IMR-90 (cell line): ENCODE data around the gene RNF112. TPM values are rescaled to one million over a fixed set of nuclear protein-coding genes. Genes with fewer than 3 reads are reported as not detected.

Source experiments
- ATAC-seq: fragments of 200-7000 bp; cut with Tn5 transposase; 2 replicates; pipeline ENCODE4 v1.9.1; 2020; ENCODE audit warnings: low read depth, mild to moderate bottlenecking, moderate library complexity
- BruUV-seq: library from RNA; stranded (reverse); fragments of 400-500 nt; replicated peaks from 2 replicates; lab custom pipeline; 2021; lab: Mats Ljungman, UMichigan
- CTCF ChIA-PET: fragments of 300-600 bp; formaldehyde crosslinking; extraction: SDS; loops from one replicate; lab custom pipeline; 2021; ENCODE audit warnings: antibody characterized with exemption; lab: Yijun Ruan, JAX
- POLR2A ChIA-PET: fragments of 300-600 bp; sonication (Branson Sonifier 250); formaldehyde crosslinking; loops from one replicate; lab custom pipeline; 2022; ENCODE audit warnings: antibody characterized with exemption; ENCODE audit not compliant: unreplicated experiment; lab: Charles Lee
- DNase-seq: peaks from one replicate; pipeline ENCODE4 v3.0.0; 2013
- H2AFZ ChIP-seq: replicated peaks from 2 replicates; pipeline ENCODE3; 2013; ENCODE audit warnings: low read length, mild to moderate bottlenecking; ENCODE audit not compliant: poor library complexity
- H2AK5ac ChIP-seq: 2 replicates; pipeline ENCODE4 v1.6.1; 2013; ENCODE audit warnings: low read depth, low read length, inconsistent platforms
- H2AK9ac ChIP-seq: replicated peaks from 2 replicates; pipeline ENCODE3; 2013; ENCODE audit warnings: mild to moderate bottlenecking, low read depth, low read length, moderate library complexity; ENCODE audit not compliant: poor library complexity
- H2BK120ac ChIP-seq: 2 replicates; pipeline ENCODE4 v1.6.1; 2013; ENCODE audit warnings: low read depth, low read length, inconsistent platforms
- H2BK15ac ChIP-seq: 3 replicates; pipeline ENCODE4 v1.6.1; 2013; ENCODE audit warnings: low read depth, low read length, inconsistent platforms
- H2BK20ac ChIP-seq: 2 replicates; pipeline ENCODE4 v1.6.1; 2013; ENCODE audit warnings: low read depth, mild to moderate bottlenecking, inconsistent platforms, low read length, moderate library complexity
- H2BK5ac ChIP-seq: 2 replicates; pipeline ENCODE4 v1.6.1; 2013; ENCODE audit warnings: mild to moderate bottlenecking, low read depth, low read length, inconsistent platforms; ENCODE audit not compliant: poor library complexity, severe bottlenecking
- H3K14ac ChIP-seq: replicated peaks from 2 replicates; pipeline ENCODE4 v1.6.1; 2013; ENCODE audit warnings: low read depth, low read length, inconsistent platforms
- H3K18ac ChIP-seq: 2 replicates; pipeline ENCODE4 v1.6.1; 2013; ENCODE audit warnings: low read depth, low read length, control low read depth
- H3K23ac ChIP-seq: 2 replicates; pipeline ENCODE4 v1.6.1; 2013; ENCODE audit warnings: low read depth, low read length, inconsistent platforms
- H3K27ac ChIP-seq: 2 replicates; pipeline ENCODE4 v1.5.1; 2013; ENCODE audit warnings: mild to moderate bottlenecking, control low read depth, low read length; ENCODE audit not compliant: insufficient read depth
- H3K27me3 ChIP-seq: 2 replicates; pipeline ENCODE4 v1.6.1; 2013; ENCODE audit warnings: low read length; ENCODE audit not compliant: control insufficient read depth, insufficient read depth
- H3K36me3 ChIP-seq: 2 replicates; pipeline ENCODE4 v1.6.1; 2013; ENCODE audit warnings: low read length, mixed read lengths; ENCODE audit not compliant: control insufficient read depth, insufficient read depth
- H3K4ac ChIP-seq: 2 replicates; pipeline ENCODE4 v1.6.1; 2013; ENCODE audit warnings: low read depth, low read length, inconsistent platforms
- H3K4me1 ChIP-seq: 2 replicates; pipeline ENCODE4 v1.6.1; 2013; ENCODE audit warnings: low read length, mixed read lengths; ENCODE audit not compliant: control insufficient read depth, insufficient read depth
- H3K4me2 ChIP-seq: 2 replicates; pipeline ENCODE4 v1.6.1; 2013; ENCODE audit warnings: low read depth, mild to moderate bottlenecking, control low read depth, low read length, moderate library complexity
- H3K4me3 ChIP-seq: 2 replicates; pipeline ENCODE4 v1.5.1; 2013; ENCODE audit warnings: low read depth, mild to moderate bottlenecking, control low read depth, low read length, moderate library complexity; ENCODE audit not compliant: insufficient read depth
- H3K56ac ChIP-seq: 2 replicates; pipeline ENCODE4 v1.6.1; 2013; ENCODE audit warnings: low read length, inconsistent platforms; ENCODE audit not compliant: insufficient read depth; ENCODE audit errors: extremely low read depth
- H3K79me1 ChIP-seq, 2 experiments: 2 replicates each; pipeline ENCODE4 v1.6.1; 2013; ENCODE audit warnings: low read length in 2 of 2, inconsistent platforms in 1 of 2, low read depth in 1 of 2
- H3K9ac ChIP-seq: 2 replicates; pipeline ENCODE4 v1.6.1; 2013; ENCODE audit warnings: low read depth, low read length, control low read depth
- H3K9me1 ChIP-seq: 2 replicates; pipeline ENCODE4 v1.6.1; 2013; ENCODE audit warnings: low read length, inconsistent platforms; ENCODE audit not compliant: insufficient read depth
- H3K9me3 ChIP-seq: 2 replicates; pipeline ENCODE4 v1.6.1; 2013; ENCODE audit warnings: low read length; ENCODE audit not compliant: control insufficient read depth, insufficient read depth
- H4K20me1 ChIP-seq: 2 replicates; pipeline ENCODE4 v1.6.1; 2013; ENCODE audit warnings: low read length, inconsistent platforms; ENCODE audit not compliant: insufficient read depth
- H4K5ac ChIP-seq: 2 replicates; pipeline ENCODE4 v1.6.1; 2013; ENCODE audit warnings: mild to moderate bottlenecking, low read depth, low read length, control low read depth
- H4K8ac ChIP-seq, 2 experiments: 2 replicates each; pipeline ENCODE4 v1.6.1; 2013; ENCODE audit warnings: low read depth in 2 of 2, low read length in 2 of 2, control low read depth in 1 of 2, inconsistent platforms in 1 of 2
- H4K91ac ChIP-seq: 2 replicates; pipeline ENCODE4 v1.6.1; 2013; ENCODE audit warnings: low read depth, low read length, inconsistent platforms; ENCODE audit not compliant: insufficient read depth
- BHLHE40 ChIP-seq: fragments of 150-350 bp; IDR thresholded peaks from 2 replicates; pipeline ENCODE4 v1.6.1; 2016; ENCODE audit warnings: mild to moderate bottlenecking, low read depth, low read length
- CEBPB ChIP-seq: IDR thresholded peaks from 2 replicates; pipeline ENCODE4 v1.6.1; 2012; ENCODE audit warnings: low read depth, low read length, improper control_type of control experiment
- FOS ChIP-seq: fragments of 150-350 bp; IDR thresholded peaks from 2 replicates; pipeline ENCODE4 v1.6.1; 2016; ENCODE audit warnings: low read depth, low read length
- NFE2L2 ChIP-seq: fragments of 150-350 bp; IDR thresholded peaks from 2 replicates; pipeline ENCODE4 v1.6.1; 2016; ENCODE audit warnings: low read depth, mild to moderate bottlenecking, low read length
- POLR2A ChIP-seq: IDR thresholded peaks from 2 replicates; pipeline ENCODE4 v1.6.1; 2012; ENCODE audit warnings: mild to moderate bottlenecking, low read depth, low read length
- RAD21 ChIP-seq: IDR thresholded peaks from 2 replicates; pipeline ENCODE4 v1.6.1; 2012; ENCODE audit warnings: low read length, improper control_type of control experiment
- RFX5 ChIP-seq: IDR thresholded peaks from 2 replicates; pipeline ENCODE4 v1.8.0; 2012; ENCODE audit warnings: low read depth, mild to moderate bottlenecking, low read length, moderate library complexity
- SMC3 ChIP-seq: fragments of 150-350 bp; IDR thresholded peaks from 2 replicates; pipeline ENCODE4 v1.6.1; 2016; ENCODE audit warnings: low read depth, mild to moderate bottlenecking, antibody characterized with exemption, low read length, moderate library complexity
- USF2 ChIP-seq: fragments of 150-350 bp; IDR thresholded peaks from 2 replicates; pipeline ENCODE4 v1.6.1; 2017; ENCODE audit warnings: mild to moderate bottlenecking, antibody characterized with exemption, low read length, low read depth
- WGBS, 2 experiments: methylation state at CpG; one replicate each; pipeline versions ENCODE4 v1.1.5 to v1.1.7; 2013; ENCODE audit warnings: missing lambda C conversion rate in 2 of 2; ENCODE audit not compliant: insufficient read length in 1 of 2; ENCODE audit errors: extremely low coverage in 2 of 2; 5-methylcytosine and 5-hydroxymethylcytosine counted together
- dilution Hi-C: fragments of 300-500 bp; cut with HindIII; formaldehyde crosslinking; loops from one replicate; pipeline ENCODE4 v1.14.3; 2018; ENCODE audit warnings: low sequenced_read_pairs; ENCODE audit not compliant: unreplicated experiment
- in situ Hi-C: fragments of 300-500 bp; cut with MboI; formaldehyde crosslinking; loops from 3 replicates; pipeline ENCODE4 v1.14.3; 2019; ENCODE audit warnings: low sequenced_read_pairs, inconsistent platforms, mixed read lengths
- intact Hi-C: fragments of 100-400 bp; cut with micrococcal nuclease; formaldehyde crosslinking; loops from 2 replicates; pipeline ENCODE4 v1.10.0; 2022
- polyA plus RNA-seq, 3 experiments: library from polyadenylated mRNA; depleted of rRNA; stranded (reverse); fragments of >200 nt; gene quantifications; 2 replicates each; pipeline ENCODE4 v1.2.3, GENCODE V29; 2012; ENCODE audit warnings: low replicate concordance in 1 of 3
- total RNA-seq: library from RNA; depleted of rRNA; stranded (reverse); fragments of >200 nt; gene quantifications from 2 replicates; pipeline ENCODE4 v1.2.3, GENCODE V29; 2012

The RNF112 gene
- total and polyA plus RNA-seq, 2 of the 4 experiments (the other 2 are of a cell fraction): 2.5 to 5.7 TPM

GRCh38 chr17:19433727-19434340 is 22.8 kb downstream of the RNF112 start:
- H4K20me1 ChIP-seq: no peaks in the 10 kb centered on the region
- no peak overlapping the region for H2BK15ac ChIP-seq
- H3K4me3 ChIP-seq: no peak overlapping the region
- no peak overlapping the region for H2BK20ac ChIP-seq
- no peak overlapping the region for H2BK5ac ChIP-seq
- H4K8ac ChIP-seq: no peak overlapping the region
- H3K9me1 ChIP-seq: no peaks in the 10 kb centered on the region
- in situ Hi-C loops (no loop called here), intact Hi-C loops (no loop called here), dilution Hi-C loops (no loop called here)
- no peak overlapping the region for H3K56ac ChIP-seq
- ATAC-seq (no peak), DNase-seq (no peak)
- H3K36me3 ChIP-seq: no peaks in the 10 kb centered on the region
- H2BK120ac ChIP-seq: no peak overlapping the region
- no TSS peak for BruUV-seq
- H3K18ac ChIP-seq: no peak overlapping the region
- no peak overlapping the region for H3K27ac ChIP-seq
- no peak overlapping the region for H3K9ac ChIP-seq
- no peak overlapping the region for H2AK9ac ChIP-seq
- H3K9me3 ChIP-seq: no peaks in the 10 kb centered on the region
- H3K4me2 ChIP-seq: no peak overlapping the region
- TF ChIP-seq SMC3 (no peak), RAD21 (no peak), RFX5 (no peak), NFE2L2 (no peak), FOS (no peak), BHLHE40 (no peak), CEBPB (no peak), POLR2A (no peak), USF2 (no peak)
- no peak overlapping the region for H3K4ac ChIP-seq
- no peak overlapping the region for H2AFZ ChIP-seq
- H3K4me1 ChIP-seq: no peaks in the 10 kb centered on the region
- WGBS, 2 experiments: no CpG with 5 or more reads among the region's 2 CpGs
- H2AK5ac ChIP-seq: no peak overlapping the region
- no peak overlapping the region for H4K5ac ChIP-seq
- ChIA-PET CTCF (interaction anchor here (1.1 kb wide), 1 partner anchor 71 kb away, joined by 3 read pairs; no protein-coding TSS in a partner anchor), POLR2A (no interaction called here)
- no peaks in the 10 kb centered on the region for H3K79me1 ChIP-seq
- peaks cover 2% of the 10 kb centered on the region for H3K27me3 ChIP-seq
- H3K23ac ChIP-seq: no peak overlapping the region
- no peak overlapping the region for H4K91ac ChIP-seq
- no peak overlapping the region for H3K14ac ChIP-seq
